ENCODE measurements around the gene C12orf60. TPM values are rescaled to one million over a fixed set of nuclear protein-coding genes. Genes with fewer than 3 reads are reported as not detected.

Gene C12orf60
- polyA plus RNA-seq, 1 donor = 0.74 TPM

Other genes with a start within 250 kb of the C12orf60 start
- gene PLBD1, start 235.8 kb upstream of the C12orf60 start, polyA plus RNA-seq (ENCODE audit: insufficient read length) = 18.8 TPM
- gene GUCY2C, start 107.1 kb upstream of the C12orf60 start, polyA plus RNA-seq (ENCODE audit: insufficient read length) = 0.32 TPM
- gene WBP11, start 192 bp upstream of the C12orf60 start, polyA plus RNA-seq (ENCODE audit: insufficient read length) = 57.4 TPM
- 0.15 TPM for gene SMCO3, start 10.5 kb downstream of the C12orf60 start, polyA plus RNA-seq (ENCODE audit: insufficient read length)
- 0.22 TPM for gene ART4, start 39.9 kb downstream of the C12orf60 start, polyA plus RNA-seq (ENCODE audit: insufficient read length)
- 190 TPM for gene MGP, start 82.2 kb downstream of the C12orf60 start, polyA plus RNA-seq (ENCODE audit: insufficient read length)
- 0.32 TPM for gene ERP27, start 134.9 kb downstream of the C12orf60 start, polyA plus RNA-seq (ENCODE audit: insufficient read length)
- gene ARHGDIB, start 157.9 kb downstream of the C12orf60 start, polyA plus RNA-seq (ENCODE audit: insufficient read length) = 36.6 TPM
- not detected for gene PDE6H, start 169.4 kb downstream of the C12orf60 start, polyA plus RNA-seq (ENCODE audit: insufficient read length)